GM21390 (cell line): Measurements from ENCODE around the gene ADAMTS13.

ENCODE experiments used
- ATAC-seq: cut with Tn5 transposase; IDR thresholded peaks from one replicate; pipeline ENCODE4 v1.9.1; 2021; ENCODE audit not compliant: unreplicated experiment

ADAMTS13 gene

GRCh38 chr9:133470427-133470924 is 48.3 kb downstream of the ADAMTS13 start:
- ATAC-seq: no peak

GRCh38 chr9:133470988-133471387 is 48.8 kb downstream of the ADAMTS13 start:
- no peak for ATAC-seq

- no peak for ATAC-seq
These were observed 49.5 kb downstream of the ADAMTS13 start for GRCh38 chr9:133471551-133472276.

DNA sequence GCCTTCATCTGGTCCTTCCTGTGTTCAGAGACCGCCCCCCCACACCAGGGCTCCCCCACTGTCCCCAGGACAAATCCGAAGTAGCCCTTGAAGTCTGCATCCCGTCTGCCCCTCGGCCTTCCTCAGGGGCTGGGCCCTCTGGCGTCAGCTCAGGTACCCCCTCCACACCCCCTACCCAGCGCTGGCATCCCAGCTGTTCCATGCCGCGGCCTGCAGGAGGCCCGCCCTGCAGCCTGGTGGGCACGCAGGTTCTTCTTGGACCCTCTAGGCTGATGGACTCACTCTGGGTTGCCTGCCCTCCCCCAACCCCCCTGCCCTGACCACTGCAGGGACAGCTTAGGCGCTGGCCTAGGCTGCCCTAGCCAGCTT is 50.1 kb downstream of the ADAMTS13 start:
- ATAC-seq: no peak

- no peak for ATAC-seq
These were observed 50.7 kb downstream of the ADAMTS13 start for GRCh38 chr9:133472753-133473378.

DNA sequence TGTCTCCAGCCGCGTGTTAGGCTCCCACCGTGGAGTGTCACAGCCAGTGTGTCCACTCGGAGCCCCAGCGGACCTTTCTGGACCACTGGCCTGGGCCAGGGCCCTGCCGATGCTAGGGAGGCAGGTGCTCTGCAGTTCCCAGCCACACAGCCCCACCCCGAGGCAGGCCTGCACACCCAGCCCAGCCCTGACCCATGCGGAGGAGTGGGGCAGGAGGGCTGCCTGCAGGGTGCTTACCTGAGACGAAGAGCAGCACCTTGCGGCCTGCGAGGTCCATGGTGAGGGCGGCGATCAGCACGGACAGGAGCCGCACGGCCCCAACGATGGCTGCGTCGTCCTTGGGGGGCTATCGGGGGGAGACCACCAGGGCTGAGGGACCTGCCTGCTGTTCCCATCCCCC is 51.6 kb downstream of the ADAMTS13 start:
- no peak for ATAC-seq

DNA sequence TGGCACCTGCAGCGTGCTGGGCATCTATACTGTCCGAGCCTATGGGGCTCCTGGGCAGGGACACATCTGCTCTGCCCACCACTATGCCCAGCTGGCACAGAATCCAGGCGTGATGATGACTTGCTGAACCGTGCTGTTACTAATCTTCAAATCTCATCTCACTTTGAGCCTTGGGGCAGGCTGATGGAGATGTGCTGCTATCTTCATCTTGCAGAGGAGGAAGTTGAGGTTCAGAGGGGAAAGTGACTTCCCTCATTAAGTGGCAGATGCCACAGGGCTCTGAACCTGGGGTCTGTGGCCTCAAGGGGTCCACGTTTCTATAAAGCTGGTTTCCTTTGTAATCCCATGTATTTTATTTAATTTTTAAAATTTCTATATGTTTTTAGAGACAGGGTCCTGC is 52.0 kb downstream of the ADAMTS13 start:
- ATAC-seq: no peak

DNA sequence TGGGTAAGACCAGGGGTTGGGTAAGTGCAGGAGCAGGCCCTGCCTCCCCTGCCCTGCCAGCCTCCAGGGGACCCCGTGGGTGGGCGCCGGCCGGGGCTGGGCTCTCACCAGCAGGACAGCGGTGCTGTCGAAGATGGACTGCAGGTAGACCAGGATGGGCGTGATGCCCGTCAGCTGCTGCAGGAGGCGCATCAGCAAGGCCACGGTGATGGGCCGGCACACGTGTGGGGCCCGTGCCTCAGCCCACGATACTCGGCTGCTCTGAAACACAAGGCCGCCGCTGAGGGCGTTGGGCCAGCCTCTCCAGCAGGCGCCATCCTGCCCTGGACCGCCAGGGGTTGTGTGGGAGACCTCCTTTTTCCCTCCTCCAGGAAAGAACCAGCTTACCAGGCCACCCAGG is 52.7 kb downstream of the ADAMTS13 start:
- ATAC-seq: no peak

DNA sequence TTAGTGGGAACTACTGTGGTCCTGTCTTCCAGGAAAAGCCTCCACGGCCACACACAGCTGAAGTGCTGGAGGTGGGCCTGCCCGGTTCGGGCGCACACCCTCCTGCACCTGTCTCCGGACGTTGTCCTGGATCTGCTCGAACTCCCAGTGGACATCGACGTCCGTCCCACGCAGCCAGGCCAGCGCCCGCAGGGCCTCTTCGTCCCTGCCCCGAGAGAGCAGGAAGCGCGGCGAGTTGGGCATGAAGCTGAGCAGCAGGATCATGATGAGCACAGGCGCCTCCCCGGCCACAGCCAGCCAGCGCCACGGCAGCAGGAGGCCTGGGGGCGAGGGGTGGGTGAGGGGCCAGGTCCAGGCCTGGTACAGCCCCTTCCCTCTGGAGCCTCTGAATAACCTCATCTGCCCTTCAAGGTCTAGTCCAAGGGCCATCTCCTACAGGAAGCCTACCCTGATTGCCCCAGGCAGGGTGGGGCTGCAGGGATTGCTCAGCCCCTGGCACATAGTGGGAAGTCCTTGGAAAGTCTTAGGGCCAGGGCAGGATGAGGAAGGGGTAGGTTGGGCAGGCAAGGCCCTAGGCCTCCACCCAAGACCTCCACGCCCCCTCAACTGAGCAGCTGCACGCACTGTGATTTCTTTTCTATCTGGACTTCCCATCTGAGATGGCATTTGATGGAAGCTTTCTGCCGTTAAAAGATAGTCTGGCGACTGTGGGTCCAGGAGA is 53.3 kb downstream of the ADAMTS13 start:
- no peak for ATAC-seq

DNA sequence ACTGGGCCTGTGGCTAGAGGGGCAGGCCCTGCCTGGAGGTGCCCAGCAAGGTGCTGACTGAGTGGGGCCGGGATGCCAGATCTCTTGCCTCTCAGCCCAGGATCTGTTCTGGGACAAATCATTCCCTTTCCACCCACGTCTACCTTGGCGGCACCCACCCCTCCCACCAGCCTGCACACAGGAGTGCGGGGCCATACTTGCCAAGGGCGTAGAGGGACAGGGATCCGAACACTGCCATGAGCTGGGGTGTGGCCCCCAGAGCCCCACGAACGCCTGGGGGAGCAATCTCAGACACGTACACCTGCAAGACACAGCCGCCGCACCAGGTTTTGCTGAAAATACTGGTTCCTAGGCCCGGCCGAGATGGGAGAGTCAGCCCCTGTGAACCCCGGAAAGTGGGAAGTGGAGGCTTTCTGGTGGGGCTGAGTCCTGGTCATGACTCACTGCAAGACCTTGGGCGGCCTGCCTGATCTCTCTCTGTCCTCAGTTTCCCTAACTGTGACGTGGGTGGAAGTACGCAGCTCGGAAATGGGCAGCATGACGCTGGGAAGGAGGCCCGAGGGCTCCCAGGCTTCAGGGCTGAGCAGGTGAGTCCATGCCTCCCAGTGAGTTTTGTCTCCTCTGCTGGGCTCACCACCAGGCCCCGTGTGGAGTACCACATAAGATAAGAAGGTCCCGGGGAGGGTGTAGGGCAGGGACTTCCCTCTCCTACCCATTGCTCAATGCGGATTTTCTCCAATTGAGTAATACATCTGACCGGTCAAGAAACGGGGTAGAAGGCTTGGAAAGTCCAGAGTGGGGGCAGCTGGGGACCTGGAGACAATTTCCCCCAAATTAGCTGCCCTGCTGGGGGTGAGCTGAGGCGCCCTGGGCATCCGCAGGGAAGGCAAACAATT is 54.1 kb downstream of the ADAMTS13 start:
- ATAC-seq: no peak

DNA sequence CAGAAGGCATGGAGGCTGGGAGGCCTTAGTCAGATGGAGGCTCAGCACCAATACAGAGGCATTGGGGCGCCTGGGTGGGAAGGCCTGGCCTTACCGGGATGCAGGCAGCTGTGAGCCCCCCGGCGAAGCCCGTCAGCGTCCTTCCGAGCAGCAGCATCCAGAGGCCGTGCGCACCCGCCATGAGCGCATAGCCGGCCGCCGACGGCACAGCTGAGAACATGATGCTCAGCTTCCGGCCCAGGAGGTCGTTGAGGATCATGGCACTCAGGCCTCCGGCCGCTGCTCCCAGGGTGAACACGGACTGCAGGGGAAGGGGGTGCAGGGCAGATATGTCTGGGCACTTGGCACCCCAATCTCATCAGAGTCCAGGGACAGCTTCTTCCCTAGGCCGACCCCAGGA is 54.8 kb downstream of the ADAMTS13 start:
- no peak for ATAC-seq

DNA sequence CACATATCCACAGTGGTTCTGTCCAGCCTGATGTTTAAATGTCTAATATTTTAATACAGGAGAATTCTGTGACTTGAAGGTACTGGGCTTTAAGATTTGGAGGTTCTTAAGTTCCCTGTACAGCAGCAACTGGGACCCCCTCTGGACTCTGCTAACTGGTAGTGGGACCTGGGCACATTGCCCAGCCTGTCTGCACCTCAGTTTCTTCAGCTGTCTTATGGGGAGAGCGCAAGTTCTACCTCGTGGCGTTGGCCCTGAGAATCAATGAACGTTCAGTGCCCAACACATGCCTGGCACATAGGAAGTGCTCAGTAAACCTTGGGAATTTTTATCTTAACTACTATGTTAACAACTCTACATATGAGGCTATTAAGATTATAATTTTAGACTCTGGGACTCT is 55.3 kb downstream of the ADAMTS13 start:
- ATAC-seq: no peak

GRCh38 chr9:133477992-133478850 is 56.1 kb downstream of the ADAMTS13 start:
- peak; percentile 43 for ATAC-seq

DNA sequence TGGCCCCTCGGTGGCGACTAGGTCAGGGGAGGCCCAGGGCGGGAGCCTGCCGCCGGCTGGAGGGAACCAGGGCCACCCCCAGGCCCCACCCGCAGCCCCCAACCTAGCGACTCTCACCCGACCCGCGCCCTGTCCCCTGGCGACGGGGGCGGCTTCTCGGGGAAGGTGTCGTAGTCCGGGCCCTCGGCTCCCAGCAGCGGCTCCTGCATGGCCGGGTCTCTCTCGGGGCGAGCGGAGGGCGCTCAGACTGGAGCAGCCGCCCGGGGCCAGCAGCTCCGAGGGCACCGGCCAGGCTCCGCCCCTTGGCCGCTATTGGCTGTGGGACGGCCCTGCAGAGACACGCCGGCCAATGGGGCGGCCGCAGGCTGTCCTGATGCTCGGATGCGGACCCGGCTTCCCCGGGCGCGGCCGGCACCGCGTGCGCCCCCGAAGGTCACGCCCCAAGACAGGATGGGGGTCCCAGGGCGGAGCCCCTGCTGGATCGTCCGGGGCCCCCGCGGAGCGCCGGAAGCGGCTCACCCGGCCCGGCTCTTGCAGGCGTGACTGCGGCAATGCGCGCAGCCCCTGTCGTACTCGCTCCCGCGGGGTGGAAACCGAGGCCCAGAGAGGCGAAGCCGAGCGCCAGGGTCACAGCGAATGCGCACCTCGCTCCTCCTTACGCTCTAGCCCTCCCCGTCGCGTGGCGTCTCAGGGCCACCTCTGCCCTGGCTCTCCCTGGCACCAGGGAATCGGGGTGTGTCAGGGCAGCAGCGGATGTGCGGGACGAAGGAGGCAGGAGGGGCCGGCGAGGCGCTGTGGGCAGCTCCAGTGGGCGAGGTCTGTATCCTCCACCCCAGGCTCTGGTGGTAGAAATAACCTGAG is 56.9 kb downstream of the ADAMTS13 start, which contains the start of gene SLC2A6:
TSS of gene SLC2A6 (minus strand) at position 249 of the 861 bp plus-strand sequence. CDS start at position 209, 40 bp downstream.
- peak; percentile 86 for ATAC-seq

DNA sequence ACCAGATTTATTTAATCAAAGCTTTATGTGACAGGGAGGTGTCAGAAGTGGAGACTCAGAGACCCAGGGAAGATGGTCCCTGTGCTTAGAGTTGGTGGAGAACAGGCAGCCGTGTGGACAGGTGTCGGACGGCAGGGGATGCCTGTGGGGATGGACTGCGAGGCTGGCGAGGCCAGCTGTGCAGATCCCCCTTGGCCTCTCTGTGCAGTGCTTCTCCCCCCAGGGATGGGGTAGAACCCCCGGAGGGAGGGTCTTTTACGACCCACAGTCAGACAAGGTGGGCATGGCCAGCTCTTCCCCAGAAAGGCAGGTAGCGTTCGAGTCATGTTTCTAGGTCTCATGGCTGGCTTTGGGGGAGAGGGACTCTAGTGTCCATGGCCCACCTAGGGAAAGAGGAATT is 61.4 kb downstream of the ADAMTS13 start:
- no peak for ATAC-seq

DNA sequence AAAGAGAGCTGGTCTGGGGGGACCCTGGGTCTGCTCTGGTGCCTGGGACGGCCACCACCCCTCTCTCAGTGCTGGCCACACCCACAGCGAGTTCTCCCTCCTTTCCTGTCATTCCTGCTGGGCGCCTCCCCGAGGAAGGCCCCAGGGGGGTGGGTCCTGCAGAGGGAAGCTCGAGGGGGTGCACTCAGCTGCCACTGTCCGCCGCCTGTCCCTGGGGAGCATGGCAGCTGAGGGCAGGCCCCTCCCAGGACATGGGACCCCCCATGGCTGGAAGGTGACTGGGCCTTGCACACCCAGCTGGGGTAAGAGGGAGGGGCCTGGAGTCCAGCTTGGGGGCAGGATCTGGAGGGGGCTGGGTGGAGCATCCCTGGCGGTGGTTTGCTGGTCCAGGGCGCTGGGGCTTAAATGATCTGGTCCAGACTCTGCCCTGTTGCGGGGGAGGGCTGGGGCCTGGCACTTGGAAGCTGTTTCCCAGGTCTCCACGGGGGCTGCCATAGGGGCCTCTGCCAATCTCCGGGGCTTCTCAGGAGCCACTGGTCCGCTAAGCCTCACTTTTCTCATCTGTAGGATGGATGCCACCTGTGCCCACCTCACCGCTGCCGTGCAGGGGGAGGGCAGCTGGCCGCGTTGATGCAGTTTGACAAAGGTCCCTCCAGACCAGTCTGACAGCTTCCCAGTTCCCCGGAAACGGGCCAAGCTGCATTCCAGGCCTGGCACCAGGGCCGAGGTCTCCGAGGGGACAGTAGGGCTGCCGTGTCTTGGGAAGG is 62.7 kb downstream of the ADAMTS13 start:
- ATAC-seq: no peak

DNA sequence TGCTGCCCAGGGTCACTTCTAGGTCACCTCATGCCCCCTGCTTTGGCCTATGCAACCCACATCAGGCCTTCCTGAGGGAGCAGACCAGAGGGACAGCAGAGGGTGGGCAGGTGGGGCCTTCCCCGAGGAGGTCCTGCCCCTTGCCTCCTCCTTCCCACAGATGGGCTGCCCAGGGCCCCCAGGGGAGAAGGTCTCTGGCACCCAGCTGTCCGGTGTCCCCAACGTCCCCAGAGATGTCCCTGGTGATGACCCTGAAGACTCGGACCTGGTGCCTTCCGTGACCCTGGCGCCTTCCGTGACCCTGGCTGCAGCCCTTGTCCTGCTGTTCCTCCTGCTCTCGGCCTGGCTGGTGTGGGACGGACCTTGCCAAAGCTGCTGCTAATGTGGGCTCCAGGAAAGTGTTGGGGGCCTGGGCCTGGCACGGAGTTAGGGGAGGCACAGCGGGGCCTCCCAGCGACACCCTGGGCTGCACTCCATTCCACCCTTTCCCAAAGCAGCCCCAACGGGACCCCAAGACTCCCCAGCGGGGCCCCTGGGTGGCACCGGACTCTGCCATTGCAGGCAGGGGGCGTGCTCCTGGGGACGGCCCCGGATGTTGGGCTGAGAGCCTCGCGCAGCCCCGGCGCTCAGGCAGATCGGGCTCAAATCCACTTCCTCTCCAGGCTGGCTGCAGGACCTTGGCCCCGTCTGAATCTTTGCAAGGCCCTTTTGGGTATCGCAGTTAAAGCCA is 63.5 kb downstream of the ADAMTS13 start:
- ATAC-seq: no peak

GRCh38 chr9:133487331-133487725 is 65.2 kb downstream of the ADAMTS13 start:
- no peak for ATAC-seq
